ENCODE results near the gene FAM170B. TPM values are rescaled to one million over a fixed set of nuclear protein-coding genes. Genes with fewer than 3 reads are reported as not detected.

The FAM170B gene
- total RNA-seq, 6 experiments from 2014 or later = not detected

DNA sequence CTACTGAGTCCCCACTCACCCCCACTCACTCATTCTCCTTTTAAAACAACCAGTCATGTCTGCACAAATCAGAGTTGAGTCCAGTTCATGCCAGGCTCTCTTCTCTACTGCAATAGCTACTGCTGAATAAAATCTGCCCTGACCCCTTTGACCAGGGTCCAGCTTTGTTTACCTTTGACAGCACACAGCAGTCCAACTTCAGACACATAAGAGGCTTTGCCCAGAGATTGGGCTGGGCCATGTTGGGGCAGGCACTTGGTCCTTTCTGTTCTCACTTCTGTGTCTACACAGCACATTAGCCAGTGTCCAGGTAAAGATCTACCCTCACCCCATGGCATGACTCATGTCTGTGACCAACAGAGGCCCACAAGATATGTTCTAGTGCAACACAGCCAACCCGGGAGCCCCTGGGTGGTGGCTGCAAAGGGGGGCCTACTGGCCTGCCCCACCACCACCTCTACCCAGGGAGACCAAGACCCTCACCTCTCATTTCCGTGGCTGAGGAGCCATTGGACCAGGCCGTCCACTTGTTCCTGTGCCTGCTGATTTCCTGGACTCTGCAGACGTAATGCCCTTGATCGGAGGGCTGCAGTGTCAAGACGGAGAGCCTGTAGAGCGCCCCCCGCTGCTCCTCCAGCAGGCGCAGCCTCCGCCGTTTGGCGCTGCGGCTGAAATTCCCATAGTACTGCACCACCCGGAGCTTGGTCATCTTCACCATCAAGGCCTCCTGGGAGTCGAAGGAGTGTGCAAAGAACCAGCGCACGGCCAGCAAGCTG lies 26.5 kb downstream of the FAM170B start:
- intact Hi-C loops (cut with DNase I) = no loop called here
- no peaks in the 10 kb centered on the region for H3K27me3 ChIP-seq
- WGBS (ENCODE audit: insufficient coverage, low coverage, low lambda C conversion rate, missing lambda C conversion rate) = 93% methylated on average over 6 of the region's 17 CpGs
- no peaks in the 10 kb centered on the region for H3K36me3 ChIP-seq
- peak overlapping the region in 1 of 3 donors; percentile 19 for H3K27ac ChIP-seq
- no peak overlapping the region for H3K4me3 ChIP-seq
- peak; percentile 89 to 95 (median 92) for ATAC-seq
- peaks cover 0 to 25% (median 12%) of the 10 kb centered on the region in 4 donors for H3K4me1 ChIP-seq
- peak in 2 of 3 donors; percentile 74 to 78 for DNase-seq
- no peaks in the 10 kb centered on the region for H3K9me3 ChIP-seq
- TF ChIP-seq POLR2A (IDR thresholded peaks at IDR 0.05) = no peak
- TF ChIP-seq, protein P1, sequence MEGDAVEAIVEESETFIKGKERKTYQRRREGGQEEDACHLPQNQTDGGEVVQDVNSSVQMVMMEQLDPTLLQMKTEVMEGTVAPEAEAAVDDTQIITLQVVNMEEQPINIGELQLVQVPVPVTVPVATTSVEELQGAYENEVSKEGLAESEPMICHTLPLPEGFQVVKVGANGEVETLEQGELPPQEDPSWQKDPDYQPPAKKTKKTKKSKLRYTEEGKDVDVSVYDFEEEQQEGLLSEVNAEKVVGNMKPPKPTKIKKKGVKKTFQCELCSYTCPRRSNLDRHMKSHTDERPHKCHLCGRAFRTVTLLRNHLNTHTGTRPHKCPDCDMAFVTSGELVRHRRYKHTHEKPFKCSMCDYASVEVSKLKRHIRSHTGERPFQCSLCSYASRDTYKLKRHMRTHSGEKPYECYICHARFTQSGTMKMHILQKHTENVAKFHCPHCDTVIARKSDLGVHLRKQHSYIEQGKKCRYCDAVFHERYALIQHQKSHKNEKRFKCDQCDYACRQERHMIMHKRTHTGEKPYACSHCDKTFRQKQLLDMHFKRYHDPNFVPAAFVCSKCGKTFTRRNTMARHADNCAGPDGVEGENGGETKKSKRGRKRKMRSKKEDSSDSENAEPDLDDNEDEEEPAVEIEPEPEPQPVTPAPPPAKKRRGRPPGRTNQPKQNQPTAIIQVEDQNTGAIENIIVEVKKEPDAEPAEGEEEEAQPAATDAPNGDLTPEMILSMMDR (IDR thresholded peaks at IDR 0.05) = no peak

DNA sequence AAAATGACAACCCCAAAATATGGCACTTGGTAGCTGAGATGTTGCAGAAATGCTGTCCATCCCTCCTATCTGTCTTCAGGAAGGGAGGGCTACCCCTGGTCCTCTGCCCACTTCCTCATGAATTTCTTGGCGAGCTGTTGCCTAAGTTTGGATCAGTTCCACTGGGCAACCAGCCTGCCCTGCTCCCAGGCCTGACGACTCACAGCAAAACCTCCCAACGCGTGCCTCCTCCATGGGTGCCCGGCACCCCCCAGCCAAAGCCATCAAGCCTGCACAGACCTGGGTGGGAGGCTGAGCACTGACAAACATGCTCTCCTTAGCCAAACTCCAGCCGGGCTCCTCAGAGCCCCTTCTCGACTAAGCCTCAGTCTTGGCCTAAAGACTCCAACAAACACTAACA lies 27.4 kb downstream of the FAM170B start:
- H3K4me1 ChIP-seq = peaks cover 0 to 25% (median 12%) of the 10 kb centered on the region in 4 donors
- peak in 1 of 3 donors; percentile 38 for DNase-seq
- H3K27ac ChIP-seq = peak overlapping the region in 1 of 3 donors; percentile 19
- TF ChIP-seq, protein P1 (IDR thresholded peaks at IDR 0.05) = no peak
- TF ChIP-seq POLR2A (IDR thresholded peaks at IDR 0.05) = no peak
- H3K4me3 ChIP-seq = no peak overlapping the region
- intact Hi-C loops (cut with DNase I) = no loop called here
- WGBS (ENCODE audit: insufficient coverage, low coverage, low lambda C conversion rate, missing lambda C conversion rate) = 0% methylated on average over 1 of the region's 7 CpGs
- no peaks in the 10 kb centered on the region for H3K27me3 ChIP-seq
- no peaks in the 10 kb centered on the region for H3K36me3 ChIP-seq
- H3K9me3 ChIP-seq = no peaks in the 10 kb centered on the region
- peak; percentile 18 to 61 (median 54) for ATAC-seq

DNA sequence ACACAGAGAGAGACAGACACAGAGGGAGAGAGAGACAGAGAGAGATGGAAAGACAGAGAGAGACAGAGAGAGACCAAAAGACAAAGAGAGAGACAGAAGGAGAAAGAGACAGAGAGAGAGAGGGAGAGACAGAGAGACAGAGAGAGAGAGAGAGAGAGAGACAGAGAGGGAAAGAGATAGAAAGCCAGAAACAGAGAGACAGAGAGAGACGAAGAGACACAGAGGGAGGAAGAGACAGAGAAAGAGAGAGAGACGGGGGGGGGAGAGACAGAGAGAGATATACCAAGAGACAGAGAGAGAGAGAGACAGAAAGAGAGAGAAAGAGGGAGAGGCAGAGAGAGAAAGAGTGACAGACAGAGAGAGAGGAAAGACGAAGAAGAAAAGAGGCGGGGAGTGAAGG lies 28.7 kb downstream of the FAM170B start:
- H3K4me1 ChIP-seq = peaks cover 0 to 25% (median 12%) of the 10 kb centered on the region in 4 donors
- H3K36me3 ChIP-seq = no peaks in the 10 kb centered on the region
- DNase-seq (no peak), ATAC-seq (no peak)
- 83% methylated on average over 3 of the region's 4 CpGs for WGBS (ENCODE audit: insufficient coverage, low coverage, low lambda C conversion rate, missing lambda C conversion rate)
- H3K9me3 ChIP-seq = no peaks in the 10 kb centered on the region
- no peak for TF ChIP-seq POLR2A (IDR thresholded peaks at IDR 0.05)
- TF ChIP-seq, protein P1 (IDR thresholded peaks at IDR 0.05) = no peak
- intact Hi-C loops (cut with DNase I) = no loop called here
- H3K27ac ChIP-seq = no peak overlapping the region
- no peaks in the 10 kb centered on the region for H3K27me3 ChIP-seq
- no peak overlapping the region for H3K4me3 ChIP-seq

DNA sequence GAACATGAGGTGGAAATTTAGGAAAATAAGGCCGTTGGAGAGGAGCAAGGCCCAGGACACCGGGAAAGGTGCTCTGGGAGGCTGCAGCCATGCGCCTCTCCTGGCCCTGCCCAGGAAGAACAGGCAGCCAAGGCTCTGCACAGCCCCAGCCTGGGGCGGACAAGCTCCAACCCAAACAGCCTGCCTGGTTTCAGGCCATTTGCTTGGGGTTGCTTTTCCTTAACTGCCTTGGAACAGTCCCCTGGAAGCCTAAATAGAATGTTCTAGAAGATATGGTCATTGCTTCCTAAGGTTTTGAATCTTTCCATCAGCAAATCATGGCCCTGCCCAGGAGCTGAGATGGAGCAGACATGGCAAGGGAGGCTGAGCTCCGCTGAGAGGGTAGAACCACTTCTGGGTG lies 29.5 kb downstream of the FAM170B start:
- intact Hi-C loops (cut with DNase I) = no loop called here

More for the DNA sequence above, 29.5 kb downstream of the FAM170B start:
- Histone ChIP-seq H3K36me3 (no peaks in the 10 kb centered on the region), H3K27ac (no peak overlapping the region), H3K9me3 (no peaks in the 10 kb centered on the region), H3K4me3 (no peak overlapping the region), H3K27me3 (no peaks in the 10 kb centered on the region), H3K4me1 (peaks cover 0 to 25% (median 12%) of the 10 kb centered on the region in 4 donors)
- ATAC-seq (no peak), DNase-seq (no peak)
- WGBS (ENCODE audit: insufficient coverage, low coverage, low lambda C conversion rate, missing lambda C conversion rate) = 94% methylated on average over 2 of the region's 5 CpGs
- TF ChIP-seq, protein P1 (IDR thresholded peaks at IDR 0.05) = no peak
- TF ChIP-seq POLR2A (IDR thresholded peaks at IDR 0.05) = no peak

Measured in right lobe of liver (tissue), 6 donors.